HL-60 (cell line): ENCODE measurements around the gene STXBP1.

Experiments
- GABPA ChIP-seq: IDR thresholded peaks from 2 replicates; pipeline ENCODE4 v1.6.1; 2012; ENCODE audit warnings: low read depth
- POLR2AphosphoS5 ChIP-seq: IDR thresholded peaks from 2 replicates; pipeline ENCODE4 v1.6.1; 2012; ENCODE audit warnings: low read depth
- SPI1 ChIP-seq: IDR thresholded peaks from 2 replicates; pipeline ENCODE4 v1.6.1; 2012; ENCODE audit warnings: low read depth, mild to moderate bottlenecking, borderline replicate concordance
- TF ChIP-seq, protein P1 (sequence below): IDR thresholded peaks from one replicate; pipeline ENCODE4 v1.5.1; 2011; ENCODE audit warnings: low read length, control low read depth, inconsistent platforms; ENCODE audit not compliant: insufficient read depth
- TF ChIP-seq, protein P2 (sequence below): IDR thresholded peaks from 2 replicates; pipeline ENCODE4 v1.6.1; 2012; ENCODE audit warnings: low read depth; ENCODE audit not compliant: insufficient replicate concordance

DNA sequence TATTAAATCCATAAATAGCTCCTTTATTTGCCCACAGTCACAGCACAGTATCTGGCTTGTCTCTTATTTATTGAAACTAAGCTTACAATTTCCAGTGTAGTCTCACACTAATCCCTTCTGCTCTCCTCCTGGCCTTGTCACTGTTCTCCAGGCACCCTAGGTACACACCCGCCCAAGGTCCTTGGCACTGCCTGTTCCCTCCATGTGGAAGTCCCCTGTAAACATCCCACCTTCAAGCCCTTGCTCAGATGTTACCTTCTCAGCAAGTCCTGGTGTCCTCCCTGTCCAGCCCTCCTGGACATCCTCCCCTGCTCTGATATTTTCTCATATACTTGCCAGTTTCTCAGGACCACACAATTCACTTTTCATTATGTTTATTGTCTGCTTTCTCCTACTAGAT lies 50.5 kb downstream of the STXBP1 start:
- TF ChIP-seq, protein P1, sequence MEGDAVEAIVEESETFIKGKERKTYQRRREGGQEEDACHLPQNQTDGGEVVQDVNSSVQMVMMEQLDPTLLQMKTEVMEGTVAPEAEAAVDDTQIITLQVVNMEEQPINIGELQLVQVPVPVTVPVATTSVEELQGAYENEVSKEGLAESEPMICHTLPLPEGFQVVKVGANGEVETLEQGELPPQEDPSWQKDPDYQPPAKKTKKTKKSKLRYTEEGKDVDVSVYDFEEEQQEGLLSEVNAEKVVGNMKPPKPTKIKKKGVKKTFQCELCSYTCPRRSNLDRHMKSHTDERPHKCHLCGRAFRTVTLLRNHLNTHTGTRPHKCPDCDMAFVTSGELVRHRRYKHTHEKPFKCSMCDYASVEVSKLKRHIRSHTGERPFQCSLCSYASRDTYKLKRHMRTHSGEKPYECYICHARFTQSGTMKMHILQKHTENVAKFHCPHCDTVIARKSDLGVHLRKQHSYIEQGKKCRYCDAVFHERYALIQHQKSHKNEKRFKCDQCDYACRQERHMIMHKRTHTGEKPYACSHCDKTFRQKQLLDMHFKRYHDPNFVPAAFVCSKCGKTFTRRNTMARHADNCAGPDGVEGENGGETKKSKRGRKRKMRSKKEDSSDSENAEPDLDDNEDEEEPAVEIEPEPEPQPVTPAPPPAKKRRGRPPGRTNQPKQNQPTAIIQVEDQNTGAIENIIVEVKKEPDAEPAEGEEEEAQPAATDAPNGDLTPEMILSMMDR: no peak
- TF ChIP-seq POLR2AphosphoS5 (no peak), GABPA (no peak), SPI1 (no peak)
- TF ChIP-seq, protein P2, sequence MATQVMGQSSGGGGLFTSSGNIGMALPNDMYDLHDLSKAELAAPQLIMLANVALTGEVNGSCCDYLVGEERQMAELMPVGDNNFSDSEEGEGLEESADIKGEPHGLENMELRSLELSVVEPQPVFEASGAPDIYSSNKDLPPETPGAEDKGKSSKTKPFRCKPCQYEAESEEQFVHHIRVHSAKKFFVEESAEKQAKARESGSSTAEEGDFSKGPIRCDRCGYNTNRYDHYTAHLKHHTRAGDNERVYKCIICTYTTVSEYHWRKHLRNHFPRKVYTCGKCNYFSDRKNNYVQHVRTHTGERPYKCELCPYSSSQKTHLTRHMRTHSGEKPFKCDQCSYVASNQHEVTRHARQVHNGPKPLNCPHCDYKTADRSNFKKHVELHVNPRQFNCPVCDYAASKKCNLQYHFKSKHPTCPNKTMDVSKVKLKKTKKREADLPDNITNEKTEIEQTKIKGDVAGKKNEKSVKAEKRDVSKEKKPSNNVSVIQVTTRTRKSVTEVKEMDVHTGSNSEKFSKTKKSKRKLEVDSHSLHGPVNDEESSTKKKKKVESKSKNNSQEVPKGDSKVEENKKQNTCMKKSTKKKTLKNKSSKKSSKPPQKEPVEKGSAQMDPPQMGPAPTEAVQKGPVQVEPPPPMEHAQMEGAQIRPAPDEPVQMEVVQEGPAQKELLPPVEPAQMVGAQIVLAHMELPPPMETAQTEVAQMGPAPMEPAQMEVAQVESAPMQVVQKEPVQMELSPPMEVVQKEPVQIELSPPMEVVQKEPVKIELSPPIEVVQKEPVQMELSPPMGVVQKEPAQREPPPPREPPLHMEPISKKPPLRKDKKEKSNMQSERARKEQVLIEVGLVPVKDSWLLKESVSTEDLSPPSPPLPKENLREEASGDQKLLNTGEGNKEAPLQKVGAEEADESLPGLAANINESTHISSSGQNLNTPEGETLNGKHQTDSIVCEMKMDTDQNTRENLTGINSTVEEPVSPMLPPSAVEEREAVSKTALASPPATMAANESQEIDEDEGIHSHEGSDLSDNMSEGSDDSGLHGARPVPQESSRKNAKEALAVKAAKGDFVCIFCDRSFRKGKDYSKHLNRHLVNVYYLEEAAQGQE: no peak
